ENCODE measurements around the gene JAGN1. TPM values are rescaled to one million over a fixed set of nuclear protein-coding genes. Genes with fewer than 3 reads are reported as not detected.
A peak's percentile ranks its signal among the peaks of the same experiment; 100 is the strongest.

JAGN1 gene
- total and polyA plus RNA-seq, 9 of the 15 experiments (the other 6 are each of a cell fraction or from before 2014, with no cell fraction given) = 31.6 to 77.8 (median 40.3) TPM

DNA sequence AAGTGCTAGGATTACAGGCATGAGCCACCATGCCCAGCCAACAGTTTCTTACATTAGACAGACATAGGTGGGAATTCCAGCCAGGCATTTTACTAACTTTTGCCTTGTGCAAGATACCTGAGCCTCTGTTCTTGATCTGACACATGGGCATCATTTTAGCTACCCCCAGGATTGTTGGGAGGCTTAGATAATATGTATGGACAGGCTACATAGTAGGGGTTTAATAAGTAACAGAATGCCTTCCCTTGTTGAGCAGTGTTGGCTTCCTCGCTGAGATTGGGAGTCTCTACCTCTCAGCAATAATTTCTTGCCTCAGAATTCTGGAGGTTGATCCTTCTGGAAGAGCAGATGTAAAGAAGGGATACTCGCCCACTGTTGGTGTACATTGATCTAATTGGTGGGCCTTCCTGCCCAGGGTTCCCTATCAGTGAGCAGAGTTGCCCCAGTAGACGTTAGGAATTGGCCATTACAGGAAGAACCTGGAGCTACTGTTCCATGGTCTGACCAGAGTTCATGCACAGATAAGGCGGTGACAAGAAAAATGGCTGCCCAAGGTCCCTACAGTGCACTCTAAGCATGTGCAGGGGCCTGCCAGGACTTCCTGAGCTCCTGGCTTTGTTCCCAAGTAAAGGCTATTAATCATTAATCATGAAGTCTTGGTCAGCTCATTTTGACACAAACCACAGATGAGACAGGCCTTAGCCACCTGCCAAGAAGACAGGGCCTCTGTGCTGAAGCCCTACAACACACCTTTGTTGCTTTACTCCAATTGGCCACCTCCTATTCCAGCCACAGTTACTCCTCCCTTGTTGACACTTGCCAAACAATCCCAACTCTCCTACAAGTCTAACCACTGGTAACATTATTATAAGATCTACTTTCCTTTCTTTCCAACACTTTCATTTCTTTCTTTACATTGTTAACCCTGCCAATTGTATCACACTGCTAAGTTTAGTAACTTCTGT lies 7.3 kb downstream of the JAGN1 start (continued):
- TF ChIP-seq THRAP3 (IDR thresholded peaks at IDR 0.05; ENCODE audit: borderline replicate concordance) (no peak), HDAC2 (IDR thresholded peaks at IDR 0.05) (no peak), ILK (tag; IDR thresholded peaks at IDR 0.05; ENCODE audit: borderline replicate concordance, low read depth) (no peak), NFRKB (IDR thresholded peaks at IDR 0.05; ENCODE audit: low read depth) (peak; percentile 72; the same call in 1 of the 2 replicates), ZBTB1 (CRISPR knock-in tag; IDR thresholded peaks at IDR 0.05; ENCODE audit: borderline replicate concordance, low read depth) (no peak), RBM39 (optimal IDR thresholded peaks at IDR 0.05; ENCODE audit: low read depth, low read length) (no peak), DMBX1 (CRISPR knock-in tag; IDR thresholded peaks at IDR 0.05; ENCODE audit: borderline replicate concordance) (peak; percentile 81; the same call in 1 of the 2 replicates), ZNF3 (CRISPR knock-in tag; IDR thresholded peaks at IDR 0.05) (no peak), DIDO1 (tag; IDR thresholded peaks at IDR 0.05; ENCODE audit: low read depth) (no peak), ZNF184 (CRISPR knock-in tag; IDR thresholded peaks at IDR 0.05) (no peak), MTA1 (IDR thresholded peaks at IDR 0.05; ENCODE audit: borderline replicate concordance) (no peak), TFAM (CRISPR knock-in tag; conservative IDR thresholded peaks at IDR 0.05) (no peak), ZNF780A (CRISPR knock-in tag; IDR thresholded peaks at IDR 0.05) (no peak), CC2D1A (IDR thresholded peaks at IDR 0.05) (no peak), ATF1 (CRISPR knock-in tag; IDR thresholded peaks at IDR 0.05) (no peak), ATF1 (tag; IDR thresholded peaks at IDR 0.05) (peak; percentile 68), ESRRB (CRISPR knock-in tag; IDR thresholded peaks at IDR 0.05; ENCODE audit: borderline replicate concordance) (no peak), RFX5 (IDR thresholded peaks at IDR 0.05; ENCODE audit: low read depth, low read length) (no peak), SMAD4 (CRISPR knock-in tag; conservative IDR thresholded peaks at IDR 0.05) (peak; percentile 73), E2F3 (CRISPR knock-in tag; IDR thresholded peaks at IDR 0.05) (no peak), SMAD1 (IDR thresholded peaks at IDR 0.05; ENCODE audit: low read depth, low read length, partially characterized antibody) (no peak), ZNF79 (CRISPR knock-in tag; IDR thresholded peaks at IDR 0.05; ENCODE audit: low read depth) (peak; percentile 46; the same call in 1 of the 2 replicates), U2AF2 (optimal IDR thresholded peaks at IDR 0.05; ENCODE audit: low read depth, low read length) (no peak), PHB (CRISPR knock-in tag; IDR thresholded peaks at IDR 0.05) (no peak), ZC3H11A (IDR thresholded peaks at IDR 0.05; ENCODE audit: low read depth, low read length) (no peak), ETV6 (IDR thresholded peaks at IDR 0.05; ENCODE audit: borderline replicate concordance in 1 of 2, low read depth in 2 of 2, low read length in 1 of 2) (no peak), ETV6 (CRISPR knock-in tag; IDR thresholded peaks at IDR 0.05; ENCODE audit: borderline replicate concordance) (no peak)
- TF ChIP-seq, protein P1, sequence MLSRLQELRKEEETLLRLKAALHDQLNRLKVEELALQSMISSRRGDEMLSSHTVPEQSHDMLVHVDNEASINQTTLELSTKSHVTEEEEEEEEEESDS (CRISPR knock-in tag; IDR thresholded peaks at IDR 0.05) = no peak
- TF ChIP-seq, protein P2, sequence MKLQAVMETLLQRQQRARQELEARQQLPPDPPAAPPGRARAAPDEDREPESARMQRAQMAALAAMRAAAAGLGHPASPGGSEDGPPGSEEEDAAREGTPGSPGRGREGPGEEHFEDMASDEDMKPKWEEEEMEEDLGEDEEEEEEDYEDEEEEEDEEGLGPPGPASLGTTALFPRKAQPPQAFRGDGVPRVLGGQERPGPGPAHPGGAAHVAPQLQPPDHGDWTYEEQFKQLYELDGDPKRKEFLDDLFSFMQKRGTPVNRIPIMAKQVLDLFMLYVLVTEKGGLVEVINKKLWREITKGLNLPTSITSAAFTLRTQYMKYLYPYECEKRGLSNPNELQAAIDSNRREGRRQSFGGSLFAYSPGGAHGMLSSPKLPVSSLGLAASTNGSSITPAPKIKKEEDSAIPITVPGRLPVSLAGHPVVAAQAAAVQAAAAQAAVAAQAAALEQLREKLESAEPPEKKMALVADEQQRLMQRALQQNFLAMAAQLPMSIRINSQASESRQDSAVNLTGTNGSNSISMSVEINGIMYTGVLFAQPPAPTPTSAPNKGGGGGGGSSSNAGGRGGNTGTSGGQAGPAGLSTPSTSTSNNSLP (IDR thresholded peaks at IDR 0.05; ENCODE audit: borderline replicate concordance, low read depth, low read length) = no peak

Data from K562 (cell line).